C4-2B (cell line): ENCODE data around the gene KRTAP12-1.

Experiments
- ZFX ChIP-seq: fragments of 450-650 bp; IDR thresholded peaks from 2 replicates; pipeline ENCODE4 v1.6.1; 2017
- TF ChIP-seq, protein P1 (sequence below): fragments of 450-650 bp; conservative IDR thresholded peaks from 2 replicates; pipeline ENCODE4 v1.5.1; 2017; ENCODE audit warnings: mild to moderate bottlenecking

- TF ChIP-seq, protein P1, sequence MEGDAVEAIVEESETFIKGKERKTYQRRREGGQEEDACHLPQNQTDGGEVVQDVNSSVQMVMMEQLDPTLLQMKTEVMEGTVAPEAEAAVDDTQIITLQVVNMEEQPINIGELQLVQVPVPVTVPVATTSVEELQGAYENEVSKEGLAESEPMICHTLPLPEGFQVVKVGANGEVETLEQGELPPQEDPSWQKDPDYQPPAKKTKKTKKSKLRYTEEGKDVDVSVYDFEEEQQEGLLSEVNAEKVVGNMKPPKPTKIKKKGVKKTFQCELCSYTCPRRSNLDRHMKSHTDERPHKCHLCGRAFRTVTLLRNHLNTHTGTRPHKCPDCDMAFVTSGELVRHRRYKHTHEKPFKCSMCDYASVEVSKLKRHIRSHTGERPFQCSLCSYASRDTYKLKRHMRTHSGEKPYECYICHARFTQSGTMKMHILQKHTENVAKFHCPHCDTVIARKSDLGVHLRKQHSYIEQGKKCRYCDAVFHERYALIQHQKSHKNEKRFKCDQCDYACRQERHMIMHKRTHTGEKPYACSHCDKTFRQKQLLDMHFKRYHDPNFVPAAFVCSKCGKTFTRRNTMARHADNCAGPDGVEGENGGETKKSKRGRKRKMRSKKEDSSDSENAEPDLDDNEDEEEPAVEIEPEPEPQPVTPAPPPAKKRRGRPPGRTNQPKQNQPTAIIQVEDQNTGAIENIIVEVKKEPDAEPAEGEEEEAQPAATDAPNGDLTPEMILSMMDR, result no peak
- TF ChIP-seq ZFX, result no peak
Observed at GRCh38 chr21:44658913-44659595, 22.9 kb downstream of the KRTAP12-1 start.
